Neural progenitor cell (in vitro differentiated cells): ENCODE data around the gene OR10K2. TPM values are rescaled to one million over a fixed set of nuclear protein-coding genes. Genes with fewer than 3 reads are reported as not detected.

Experiments
- DNase-seq: peaks from one replicate; pipeline ENCODE4 v3.0.0-alpha.2; 2016; ENCODE audit warnings: low spot score
- H2AFZ ChIP-seq: fragments of 200-600 bp; sonication (generic); replicated peaks from 2 replicates; pipeline ENCODE4 v1.6.1; 2016; ENCODE audit warnings: antibody characterized with exemption
- H3F3A ChIP-seq: fragments of 200-600 bp; sonication (generic); 2 replicates; pipeline ENCODE4 v1.6.1; 2016; ENCODE audit warnings: antibody characterized with exemption, low read depth
- H3K27ac ChIP-seq: fragments of 200-600 bp; sonication (generic); 2 replicates; pipeline ENCODE4 v1.5.1; 2016; ENCODE audit warnings: mild to moderate bottlenecking
- H3K27me3 ChIP-seq: fragments of 200-600 bp; sonication (generic); 2 replicates; pipeline ENCODE4 v1.6.1; 2016; ENCODE audit warnings: mild to moderate bottlenecking, moderate library complexity
- H3K36me3 ChIP-seq: fragments of 200-600 bp; sonication (generic); 2 replicates; pipeline ENCODE4 v1.5.1; 2016
- H3K4me1 ChIP-seq: fragments of 200-600 bp; sonication (generic); 2 replicates; pipeline ENCODE4 v1.6.1; 2016; ENCODE audit warnings: mixed run types
- H3K4me2 ChIP-seq: fragments of 200-600 bp; sonication (generic); 2 replicates; pipeline ENCODE4 v1.6.1; 2016
- H3K4me3 ChIP-seq: fragments of 200-600 bp; sonication (generic); 2 replicates; pipeline ENCODE4 v1.5.1; 2016
- H3K79me2 ChIP-seq: fragments of 200-600 bp; sonication (generic); 2 replicates; pipeline ENCODE4 v1.6.1; 2016; ENCODE audit warnings: low read depth
- H3K9ac ChIP-seq: fragments of 200-600 bp; sonication (generic); 2 replicates; pipeline ENCODE4 v1.6.1; 2016
- H3K9me3 ChIP-seq: fragments of 200-600 bp; sonication (generic); 2 replicates; pipeline ENCODE4 v1.5.1; 2016; ENCODE audit warnings: low read depth
- H4K20me1 ChIP-seq: fragments of 200-600 bp; sonication (generic); 2 replicates; pipeline ENCODE4 v1.6.1; 2016; ENCODE audit warnings: low read depth
- H3K27ac Mint-ChIP-seq: 3 replicates; pipeline ENCODE4 v1.8.0; 2021; ENCODE audit warnings: mixed read lengths
- H3K27me3 Mint-ChIP-seq: 2 replicates; pipeline ENCODE4 v1.8.0; 2022; ENCODE audit warnings: low read depth, mild to moderate bottlenecking, inconsistent platforms, moderate library complexity, mixed read lengths; ENCODE audit not compliant: insufficient read depth
- H3K36me3 Mint-ChIP-seq: 3 replicates; pipeline ENCODE4 v1.8.0; 2021; ENCODE audit warnings: mixed read lengths
- H3K4me1 Mint-ChIP-seq: 3 replicates; pipeline ENCODE4 v1.8.0; 2021; ENCODE audit warnings: mixed read lengths
- H3K4me3 Mint-ChIP-seq: 3 replicates; pipeline ENCODE4 v1.8.0; 2021; ENCODE audit warnings: mild to moderate bottlenecking, moderate library complexity, mixed read lengths
- H3K9me3 Mint-ChIP-seq: 3 replicates; pipeline ENCODE4 v1.8.0; 2020; ENCODE audit warnings: mixed read lengths
- CTCF ChIP-seq: fragments of 200-600 bp; sonication (generic); IDR thresholded peaks from 2 replicates; pipeline ENCODE4 v1.5.1; 2017; ENCODE audit warnings: antibody characterized with exemption, mild to moderate bottlenecking
- EZH2 ChIP-seq: fragments of 200-600 bp; sonication (generic); IDR thresholded peaks from 2 replicates; pipeline ENCODE4 v1.6.1; 2017; ENCODE audit warnings: antibody characterized with exemption, mild to moderate bottlenecking, moderate library complexity
- EZH2phosphoT487 ChIP-seq: fragments of 200-600 bp; sonication (generic); IDR thresholded peaks from 2 replicates; pipeline ENCODE4 v1.6.1; 2017; ENCODE audit warnings: antibody characterized with exemption
- total RNA-seq: library from RNA; depleted of rRNA; stranded (reverse); fragments of >200 nt; gene quantifications from 2 replicates; pipeline ENCODE4 v1.2.3, GENCODE V29; 2015; ENCODE audit warnings: low replicate concordance

The OR10K2 gene
- total RNA-seq, 1 donor from 2014 or later: not detected

- H3K4me3 ChIP-seq: no peak within 1 kb of the TSS
- no peaks in the 10 kb centered on the region for H3K27me3 ChIP-seq
- H3K36me3 Mint-ChIP-seq: no peaks in the 10 kb centered on the region
- no peaks in the 10 kb centered on the region for H3K79me2 ChIP-seq
- no peak within 1 kb of the TSS for H3K4me2 ChIP-seq
- no peak within 1 kb of the TSS for H2AFZ ChIP-seq
- no peaks in the 10 kb centered on the region for H3K4me1 Mint-ChIP-seq
- H3K9me3 Mint-ChIP-seq: no peaks in the 10 kb centered on the region
- peaks cover 2% of the 10 kb centered on the region for H3K27me3 Mint-ChIP-seq
- H3F3A ChIP-seq: no peaks in the 10 kb centered on the region
- no peaks in the 10 kb centered on the region for H3K4me1 ChIP-seq
- no peak within 1 kb of the TSS for H3K27ac Mint-ChIP-seq
- H3K36me3 ChIP-seq: no peaks in the 10 kb centered on the region
- no peaks in the 10 kb centered on the region for H4K20me1 ChIP-seq
- H3K9ac ChIP-seq: no peak within 1 kb of the TSS
- no peak within 1 kb of the TSS for H3K27ac ChIP-seq
- H3K9me3 ChIP-seq: no peaks in the 10 kb centered on the region
- no peak for DNase-seq
- H3K4me3 Mint-ChIP-seq: no peak within 1 kb of the TSS
- TF ChIP-seq CTCF (no peak), EZH2 (no peak), EZH2phosphoT487 (no peak)
Observed at GRCh38 chr1:158398818-158399514, 27.1 kb downstream of the OR10K2 start, which contains the start of gene OR10T2. TSS of gene OR10T2 (minus strand) at chr1:158399466. CDS start at chr1:158399466, 0 bp downstream.

GRCh38 chr1:158396646-158397045, 29.4 kb downstream of the OR10K2 start:
- no peak overlapping the region for H3K4me3 Mint-ChIP-seq
- H3K4me2 ChIP-seq: no peak overlapping the region
- no peaks in the 10 kb centered on the region for H3F3A ChIP-seq
- H3K4me3 ChIP-seq: no peak overlapping the region
- H3K4me1 Mint-ChIP-seq: no peaks in the 10 kb centered on the region
- H3K27ac Mint-ChIP-seq: no peak overlapping the region
- H4K20me1 ChIP-seq: no peaks in the 10 kb centered on the region
- H3K27me3 Mint-ChIP-seq: peaks cover 2% of the 10 kb centered on the region
- H2AFZ ChIP-seq: no peak overlapping the region
- no peaks in the 10 kb centered on the region for H3K27me3 ChIP-seq
- H3K9ac ChIP-seq: no peak overlapping the region
- no peaks in the 10 kb centered on the region for H3K79me2 ChIP-seq
- no peaks in the 10 kb centered on the region for H3K36me3 Mint-ChIP-seq
- DNase-seq: no peak
- H3K4me1 ChIP-seq: no peaks in the 10 kb centered on the region
- no peak overlapping the region for H3K27ac ChIP-seq
- no peaks in the 10 kb centered on the region for H3K9me3 ChIP-seq
- H3K9me3 Mint-ChIP-seq: no peaks in the 10 kb centered on the region
- TF ChIP-seq EZH2: no peak
- TF ChIP-seq EZH2phosphoT487: no peak
- TF ChIP-seq CTCF: no peak
- no peaks in the 10 kb centered on the region for H3K36me3 ChIP-seq

GRCh38 chr1:158393476-158393875, 32.6 kb downstream of the OR10K2 start:
- H3K9ac ChIP-seq: no peak overlapping the region
- Mint-ChIP-seq H3K4me3 (no peak overlapping the region), H3K4me1 (no peaks in the 10 kb centered on the region), H3K9me3 (no peaks in the 10 kb centered on the region), H3K36me3 (no peaks in the 10 kb centered on the region), H3K27me3 (no peaks in the 10 kb centered on the region), H3K27ac (no peak overlapping the region)
- H3K4me1 ChIP-seq: no peaks in the 10 kb centered on the region
- H3K27me3 ChIP-seq: no peaks in the 10 kb centered on the region
- no peaks in the 10 kb centered on the region for H4K20me1 ChIP-seq
- H3F3A ChIP-seq: no peaks in the 10 kb centered on the region
- no peaks in the 10 kb centered on the region for H3K79me2 ChIP-seq
- no peak overlapping the region for H2AFZ ChIP-seq
- TF ChIP-seq CTCF (no peak), EZH2phosphoT487 (no peak)
- no peak overlapping the region for H3K4me2 ChIP-seq
- H3K36me3 ChIP-seq: no peaks in the 10 kb centered on the region
- DNase-seq: no peak
- no peak overlapping the region for H3K4me3 ChIP-seq
- no peaks in the 10 kb centered on the region for H3K9me3 ChIP-seq
- H3K27ac ChIP-seq: no peak overlapping the region
